ENCODE results near the gene NIF3L1. TPM values are rescaled to one million over a fixed set of nuclear protein-coding genes. Genes with fewer than 3 reads are reported as not detected.

NIF3L1 gene
- total and polyA plus RNA-seq, 2 of the 13 experiments (the other 11 are each of a cell fraction or from before 2014, with no cell fraction given), result 67.9 to 75.2 TPM

DNA sequence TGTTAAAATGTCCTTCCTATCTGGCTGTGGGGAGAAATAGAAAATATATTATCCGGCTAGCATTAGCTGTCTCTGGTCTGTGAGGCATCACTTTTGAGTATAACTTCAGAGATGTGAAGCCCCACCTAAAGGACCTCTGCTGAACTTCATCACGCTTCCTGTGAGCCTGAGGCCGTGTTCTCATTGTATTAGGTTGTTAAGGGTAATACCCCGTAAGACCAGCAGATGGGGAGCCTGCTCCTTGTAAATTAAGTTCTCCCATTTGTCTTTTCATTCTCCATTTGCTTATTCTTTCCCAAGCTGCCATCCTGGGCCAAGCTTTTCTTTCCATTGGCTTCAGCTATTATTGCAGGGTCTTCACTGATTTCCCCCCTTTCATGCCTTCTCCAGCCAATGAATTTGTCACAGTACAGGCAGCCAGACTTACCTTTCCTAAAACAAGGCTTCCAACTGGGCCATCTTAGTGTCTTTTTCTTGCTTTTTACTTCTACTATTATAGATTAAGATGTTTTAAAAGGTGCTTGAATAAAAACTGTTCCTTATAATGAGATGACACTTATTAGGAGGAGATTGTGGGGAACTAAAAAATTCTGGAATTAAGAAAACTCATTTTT, 12.4 kb downstream of the NIF3L1 start (continued):
- TF ChIP-seq ARNT2 (CRISPR knock-in tag; IDR thresholded peaks at IDR 0.05; ENCODE audit: low read depth), result no peak
- TF ChIP-seq, protein P1, sequence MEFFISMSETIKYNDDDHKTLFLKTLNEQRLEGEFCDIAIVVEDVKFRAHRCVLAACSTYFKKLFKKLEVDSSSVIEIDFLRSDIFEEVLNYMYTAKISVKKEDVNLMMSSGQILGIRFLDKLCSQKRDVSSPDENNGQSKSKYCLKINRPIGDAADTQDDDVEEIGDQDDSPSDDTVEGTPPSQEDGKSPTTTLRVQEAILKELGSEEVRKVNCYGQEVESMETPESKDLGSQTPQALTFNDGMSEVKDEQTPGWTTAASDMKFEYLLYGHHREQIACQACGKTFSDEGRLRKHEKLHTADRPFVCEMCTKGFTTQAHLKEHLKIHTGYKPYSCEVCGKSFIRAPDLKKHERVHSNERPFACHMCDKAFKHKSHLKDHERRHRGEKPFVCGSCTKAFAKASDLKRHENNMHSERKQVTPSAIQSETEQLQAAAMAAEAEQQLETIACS (CRISPR knock-in tag; IDR thresholded peaks at IDR 0.05), result no peak
- no peak for TF ChIP-seq ETV5 (CRISPR knock-in tag; IDR thresholded peaks at IDR 0.05; ENCODE audit: borderline replicate concordance)
- TF ChIP-seq, protein P2, sequence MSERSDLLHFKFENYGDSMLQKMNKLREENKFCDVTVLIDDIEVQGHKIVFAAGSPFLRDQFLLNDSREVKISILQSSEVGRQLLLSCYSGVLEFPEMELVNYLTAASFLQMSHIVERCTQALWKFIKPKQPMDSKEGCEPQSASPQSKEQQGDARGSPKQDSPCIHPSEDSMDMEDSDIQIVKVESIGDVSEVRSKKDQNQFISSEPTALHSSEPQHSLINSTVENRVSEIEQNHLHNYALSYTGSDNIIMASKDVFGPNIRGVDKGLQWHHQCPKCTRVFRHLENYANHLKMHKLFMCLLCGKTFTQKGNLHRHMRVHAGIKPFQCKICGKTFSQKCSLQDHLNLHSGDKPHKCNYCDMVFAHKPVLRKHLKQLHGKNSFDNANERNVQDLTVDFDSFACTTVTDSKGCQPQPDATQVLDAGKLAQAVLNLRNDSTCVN (CRISPR knock-in tag; IDR thresholded peaks at IDR 0.05; ENCODE audit: borderline replicate concordance), result no peak
- TF ChIP-seq ZNF605 (CRISPR knock-in tag; IDR thresholded peaks at IDR 0.05), result peak; percentile 40; the same call in 1 of the 2 replicates
- peak; percentile 32; the same call in 1 of the 2 replicates for TF ChIP-seq GATAD2A (CRISPR knock-in tag; IDR thresholded peaks at IDR 0.05)
- no peak for TF ChIP-seq JUNB (CRISPR knock-in tag; IDR thresholded peaks at IDR 0.05; ENCODE audit: borderline replicate concordance)
- TF ChIP-seq, protein P3, sequence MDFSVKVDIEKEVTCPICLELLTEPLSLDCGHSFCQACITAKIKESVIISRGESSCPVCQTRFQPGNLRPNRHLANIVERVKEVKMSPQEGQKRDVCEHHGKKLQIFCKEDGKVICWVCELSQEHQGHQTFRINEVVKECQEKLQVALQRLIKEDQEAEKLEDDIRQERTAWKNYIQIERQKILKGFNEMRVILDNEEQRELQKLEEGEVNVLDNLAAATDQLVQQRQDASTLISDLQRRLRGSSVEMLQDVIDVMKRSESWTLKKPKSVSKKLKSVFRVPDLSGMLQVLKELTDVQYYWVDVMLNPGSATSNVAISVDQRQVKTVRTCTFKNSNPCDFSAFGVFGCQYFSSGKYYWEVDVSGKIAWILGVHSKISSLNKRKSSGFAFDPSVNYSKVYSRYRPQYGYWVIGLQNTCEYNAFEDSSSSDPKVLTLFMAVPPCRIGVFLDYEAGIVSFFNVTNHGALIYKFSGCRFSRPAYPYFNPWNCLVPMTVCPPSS (IDR thresholded peaks at IDR 0.05), result no peak
- TF ChIP-seq FOXO1 (CRISPR knock-in tag; IDR thresholded peaks at IDR 0.05), result no peak
- TF ChIP-seq ZNF546 (CRISPR knock-in tag; conservative IDR thresholded peaks at IDR 0.05), result no peak
- TF ChIP-seq, protein P4, sequence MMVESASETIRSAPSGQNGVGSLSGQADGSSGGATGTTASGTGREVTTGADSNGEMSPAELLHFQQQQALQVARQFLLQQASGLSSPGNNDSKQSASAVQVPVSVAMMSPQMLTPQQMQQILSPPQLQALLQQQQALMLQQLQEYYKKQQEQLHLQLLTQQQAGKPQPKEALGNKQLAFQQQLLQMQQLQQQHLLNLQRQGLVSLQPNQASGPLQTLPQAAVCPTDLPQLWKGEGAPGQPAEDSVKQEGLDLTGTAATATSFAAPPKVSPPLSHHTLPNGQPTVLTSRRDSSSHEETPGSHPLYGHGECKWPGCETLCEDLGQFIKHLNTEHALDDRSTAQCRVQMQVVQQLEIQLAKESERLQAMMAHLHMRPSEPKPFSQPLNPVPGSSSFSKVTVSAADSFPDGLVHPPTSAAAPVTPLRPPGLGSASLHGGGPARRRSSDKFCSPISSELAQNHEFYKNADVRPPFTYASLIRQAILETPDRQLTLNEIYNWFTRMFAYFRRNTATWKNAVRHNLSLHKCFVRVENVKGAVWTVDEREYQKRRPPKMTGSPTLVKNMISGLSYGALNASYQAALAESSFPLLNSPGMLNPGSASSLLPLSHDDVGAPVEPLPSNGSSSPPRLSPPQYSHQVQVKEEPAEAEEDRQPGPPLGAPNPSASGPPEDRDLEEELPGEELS (CRISPR knock-in tag; IDR thresholded peaks at IDR 0.05), result no peak
- TF ChIP-seq ZNF547 (CRISPR knock-in tag; IDR thresholded peaks at IDR 0.05), result no peak
- TF ChIP-seq NFIB (CRISPR knock-in tag; IDR thresholded peaks at IDR 0.05; ENCODE audit: borderline replicate concordance), result no peak
- peak; percentile 27; the same call in 1 of the 2 replicates for TF ChIP-seq ZNF124 (CRISPR knock-in tag; IDR thresholded peaks at IDR 0.05)
- TF ChIP-seq, protein P5, sequence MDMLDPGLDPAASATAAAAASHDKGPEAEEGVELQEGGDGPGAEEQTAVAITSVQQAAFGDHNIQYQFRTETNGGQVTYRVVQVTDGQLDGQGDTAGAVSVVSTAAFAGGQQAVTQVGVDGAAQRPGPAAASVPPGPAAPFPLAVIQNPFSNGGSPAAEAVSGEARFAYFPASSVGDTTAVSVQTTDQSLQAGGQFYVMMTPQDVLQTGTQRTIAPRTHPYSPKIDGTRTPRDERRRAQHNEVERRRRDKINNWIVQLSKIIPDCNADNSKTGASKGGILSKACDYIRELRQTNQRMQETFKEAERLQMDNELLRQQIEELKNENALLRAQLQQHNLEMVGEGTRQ (IDR thresholded peaks at IDR 0.05; ENCODE audit: low read depth, low read length), result no peak
- TF ChIP-seq, protein P5 (CRISPR knock-in tag; IDR thresholded peaks at IDR 0.05; ENCODE audit: borderline replicate concordance), result no peak
- TF ChIP-seq SP5 (CRISPR knock-in tag; IDR thresholded peaks at IDR 0.05; ENCODE audit: borderline replicate concordance, low read depth), result no peak
- TF ChIP-seq KAT8 (CRISPR knock-in tag; IDR thresholded peaks at IDR 0.05), result peak; percentile 53; the same call in 1 of the 2 replicates
- TF ChIP-seq SAP130 (CRISPR knock-in tag; IDR thresholded peaks at IDR 0.05; ENCODE audit: low read depth), result peak; percentile 43; the same call in 1 of the 2 replicates
- 0 out of 2 replicates have a peak, but pooled peaks have one; percentile 32 for TF ChIP-seq ZNF317 (CRISPR knock-in tag; IDR thresholded peaks at IDR 0.05)
- no peak for TF ChIP-seq PCBP1 (IDR thresholded peaks at IDR 0.05; ENCODE audit: borderline replicate concordance, low read depth, low read length)
- 0 out of 2 replicates have a peak, but pooled peaks have one; percentile 14 for TF ChIP-seq MED1 (CRISPR knock-in tag; IDR thresholded peaks at IDR 0.05)
